Heart right ventricle (tissue), 16 donors: ENCODE data around the gene CD14. TPM values are rescaled to one million over a fixed set of nuclear protein-coding genes. Genes with fewer than 3 reads are reported as not detected.

Experiments
- ATAC-seq, 8 donors: fragments of 200-7000 bp; cut with Tn5 transposase; one replicate each; pipeline ENCODE4 v1.9.1; 2020; ENCODE audit warnings: mild to moderate bottlenecking in 8 of 8, moderate library complexity in 8 of 8, moderate number of reproducible peaks in 1 of 8
- DNase-seq, 2 donors: peaks; one replicate each; pipeline ENCODE4 v3.0.0-alpha.2; 2020
- H3K27ac ChIP-seq, 10 donors: fragments of 200-600 bp; sonication (generic) in 2 of 10; one replicate each; pipeline versions ENCODE4 v1.5.0 to v1.8.0; 2020 to 2022; ENCODE audit warnings: mild to moderate bottlenecking in 3 of 10
- H3K27me3 ChIP-seq, 7 donors: fragments of 200-600 bp; one replicate each; pipeline ENCODE4 v1.8.0; 2021 to 2022; ENCODE audit warnings: mild to moderate bottlenecking in 2 of 7
- H3K36me3 ChIP-seq, 9 donors: fragments of 200-600 bp; sonication (generic) in 1 of 9; one replicate each; pipeline versions ENCODE4 v1.5.0 to v1.8.0; 2020 to 2022; ENCODE audit warnings: mild to moderate bottlenecking in 2 of 9
- H3K4me1 ChIP-seq, 9 donors: fragments of 200-600 bp; sonication (generic) in 1 of 9; one replicate each; pipeline versions ENCODE4 v1.5.0 to v1.8.0; 2020 to 2022; ENCODE audit warnings: mild to moderate bottlenecking in 4 of 9
- H3K4me3 ChIP-seq, 10 donors: fragments of 200-600 bp; sonication (generic) in 2 of 10; one replicate each; pipeline versions ENCODE4 v1.5.0 to v1.8.0; 2020 to 2022; ENCODE audit warnings: mild to moderate bottlenecking in 7 of 10, moderate library complexity in 2 of 10
- H3K9me3 ChIP-seq, 11 donors: fragments of 200-600 bp in 10 of 11; sonication (generic) in 2 of 11; one replicate each; pipeline versions ENCODE4 v1.5.0 to v1.8.0; 2013 to 2022; ENCODE audit warnings: mild to moderate bottlenecking in 2 of 11, control low read depth in 1 of 11, moderate library complexity in 1 of 11
- CTCF ChIP-seq, 9 donors: fragments of 200-600 bp; sonication (generic) in 2 of 9; IDR thresholded peaks; one replicate each; pipeline versions ENCODE4 v1.5.0 to v1.8.0; 2021 to 2022; ENCODE audit warnings: antibody characterized with exemption in 9 of 9, mild to moderate bottlenecking in 5 of 9, moderate library complexity in 1 of 9
- WGBS, 2 donors: extraction: QIAGEN DNeasy Blood & Tissue Kit; methylation state at CpG; one replicate each; pipeline ENCODE4 v1.1.7; 2013; ENCODE audit warnings: inconsistent platforms in 1 of 2; 5-methylcytosine and 5-hydroxymethylcytosine counted together
- intact Hi-C, 10 donors: fragments of 100-400 bp; cut with DNase I; formaldehyde crosslinking; loops; one replicate each; pipeline versions ENCODE4 v1.11.1 to v1.14.2; 2022
- polyA plus RNA-seq, 2 donors: library from polyadenylated mRNA; stranded (reverse); fragments of 200-250 nt; gene quantifications; one replicate each; pipeline ENCODE4 v1.2.3, GENCODE V29; 2013
- total RNA-seq, 10 donors: library from RNA; stranded (reverse); fragmentation: NEBNext Ultra II Directional in 3 of 10; extraction: Animal tissue kit (Norgen Biotek cat#: 25700) in 3 of 10; gene quantifications; one replicate each; pipeline versions ENCODE4 v1.2.1 to v1.2.4, GENCODE V29; 2021 to 2023
- donor health status: Arrhythmogenic right ventricular cardiomyopathy.
- donor health status: ischemic (EF 13 %, LVEDD 7.1; RV severe dilation, severe dysfunction).
- donor health status: healthy with polysubstance abuse.
- donor health status: DM: no; HTN: yes; CAD: no.
- donor health status: DM: no; HTN: no; CAD: no.
- donor health status: ischemic (EF 25% LVEDD 6.9; RV normal size, moderate dysfunction).
- donor health status: ischemic (EF 25% LVEDD 5.7; RV mildly dilated, moderate dysfunction).
- donor health status: healthy.
- donor health status: DM: yes; HTN: yes; CAD: no.
- donor health status: Ischemic cardiomyopathy.
- donor health status: ischemic (EF 35%, LVEDD 5.7; RV mildly dilated, moderate dysfunction).
- donor health status: nonischemic (EF 11% LVEDD 7.7; RV severe dilation, severe dysfunction).
- donor health status: DM: yes; HTN: yes; CAD: no.
- donor health status: PGD.
- donor health status: ischemic (EF 29% LVEDD 5.4; RV normal size, mild dysfunction).
- donor health status: nonischemic (EF 23%, LVEDD 6.1; RV moderate dilation, normal function).

CD14 gene
- total and polyA plus RNA-seq, 12 donors = 10.8 to 137 (median 20.3) TPM

- H3K27me3 ChIP-seq = no peaks in the 10 kb centered on the region
- intact Hi-C loops = loop anchor here in 6 of 10 donors (5.0 to 10.0 kb wide), 5 partner anchors 66 to 269 kb away; partner anchors contain the start of genes APBB3 (in 2 of the 6), SLC35A4 (in 2 of the 6), SLC4A9 (in 2 of the 6) and EIF4EBP3 (in 1 of the 6)
- DNase-seq = no peak
- peak overlapping the region in 8 of 10 donors; percentile 61 to 92 (median 77) for H3K27ac ChIP-seq
- peak overlapping the region in 8 of 10 donors; percentile 43 to 69 (median 66) for H3K4me3 ChIP-seq
- WGBS, 2 donors = 84 to 97% methylated on average over 2 of the region's 2 CpGs
- peaks cover 0 to 3% (median 0%) of the 10 kb centered on the region in 11 donors for H3K9me3 ChIP-seq
- no peak for ATAC-seq
- peaks cover 0 to 50% (median 19%) of the 10 kb centered on the region in 9 donors for H3K4me1 ChIP-seq
- no peaks in the 10 kb centered on the region for H3K36me3 ChIP-seq
- no peak for TF ChIP-seq CTCF (IDR thresholded peaks at IDR 0.05)
Observed at GRCh38 chr5:140633501-140633900, 526 bp upstream of the CD14 start.

GRCh38 chr5:140632366-140633020 lies 482 bp downstream of the CD14 start:
- Histone ChIP-seq H3K9me3 (peaks cover 0 to 13% (median 0%) of the 10 kb centered on the region in 11 donors), H3K27ac (peak overlapping the region in 9 of 10 donors; percentile 14 to 92 (median 74)), H3K27me3 (no peaks in the 10 kb centered on the region), H3K36me3 (no peaks in the 10 kb centered on the region), H3K4me1 (peaks cover 0 to 40% (median 19%) of the 10 kb centered on the region in 9 donors), H3K4me3 (peak overlapping the region; percentile 10 to 69 (median 62))
- TF ChIP-seq CTCF (IDR thresholded peaks at IDR 0.05) = no peak
- DNase-seq = peak; percentile 50 to 56
- WGBS, 2 donors = 1 to 2% methylated on average over 51 of the region's 51 CpGs
- intact Hi-C loops = loop anchor here in 6 of 10 donors (5.0 to 10.0 kb wide), 5 partner anchors 65 to 268 kb away; partner anchors contain the start of genes APBB3 (in 2 of the 6), SLC35A4 (in 2 of the 6), SLC4A9 (in 2 of the 6) and EIF4EBP3 (in 1 of the 6)
- ATAC-seq = peak; percentile 62 to 85 (median 77)

GRCh38 chr5:140631831-140632365 lies 1.1 kb downstream of the CD14 start:
- ATAC-seq (peak; percentile 29 to 71 (median 51)), DNase-seq (no peak)
- TF ChIP-seq CTCF (IDR thresholded peaks at IDR 0.05) = no peak
- Histone ChIP-seq H3K36me3 (no peaks in the 10 kb centered on the region), H3K27ac (peak overlapping the region in 9 of 10 donors; percentile 14 to 92 (median 74)), H3K27me3 (no peaks in the 10 kb centered on the region), H3K4me1 (peaks cover 0 to 35% (median 19%) of the 10 kb centered on the region in 9 donors), H3K4me3 (peak overlapping the region; percentile 10 to 69 (median 62)), H3K9me3 (peaks cover 0 to 14% (median 0%) of the 10 kb centered on the region in 11 donors)
- intact Hi-C loops = loop anchor here in 6 of 10 donors (5.0 to 10.0 kb wide), 5 partner anchors 65 to 267 kb away; partner anchors contain the start of genes APBB3 (in 2 of the 6), SLC35A4 (in 2 of the 6), SLC4A9 (in 2 of the 6) and EIF4EBP3 (in 1 of the 6)
- WGBS, 2 donors = 13 to 14% methylated on average over 36 of the region's 36 CpGs

GRCh38 chr5:140631036-140631417 lies 1.9 kb downstream of the CD14 start:
- Histone ChIP-seq H3K4me1 (peaks cover 0 to 35% (median 19%) of the 10 kb centered on the region in 9 donors), H3K27ac (peak overlapping the region in 7 of 10 donors; percentile 34 to 92 (median 80)), H3K4me3 (peak overlapping the region in 7 of 10 donors; percentile 46 to 68 (median 64)), H3K36me3 (no peaks in the 10 kb centered on the region), H3K9me3 (peaks cover 0 to 14% (median 0%) of the 10 kb centered on the region in 11 donors), H3K27me3 (no peaks in the 10 kb centered on the region)
- DNase-seq = no peak
- 88 to 95% methylated on average over 4 of the region's 4 CpGs for WGBS, 2 donors
- TF ChIP-seq CTCF (IDR thresholded peaks at IDR 0.05) = no peak
- intact Hi-C loops = loop anchor here in 6 of 10 donors (5.0 to 10.0 kb wide), 5 partner anchors 64 to 266 kb away; partner anchors contain the start of genes APBB3 (in 2 of the 6), SLC35A4 (in 2 of the 6), SLC4A9 (in 2 of the 6) and EIF4EBP3 (in 1 of the 6)
- no peak for ATAC-seq
